Measurements from ENCODE around the gene PDCD1LG2.

DNA sequence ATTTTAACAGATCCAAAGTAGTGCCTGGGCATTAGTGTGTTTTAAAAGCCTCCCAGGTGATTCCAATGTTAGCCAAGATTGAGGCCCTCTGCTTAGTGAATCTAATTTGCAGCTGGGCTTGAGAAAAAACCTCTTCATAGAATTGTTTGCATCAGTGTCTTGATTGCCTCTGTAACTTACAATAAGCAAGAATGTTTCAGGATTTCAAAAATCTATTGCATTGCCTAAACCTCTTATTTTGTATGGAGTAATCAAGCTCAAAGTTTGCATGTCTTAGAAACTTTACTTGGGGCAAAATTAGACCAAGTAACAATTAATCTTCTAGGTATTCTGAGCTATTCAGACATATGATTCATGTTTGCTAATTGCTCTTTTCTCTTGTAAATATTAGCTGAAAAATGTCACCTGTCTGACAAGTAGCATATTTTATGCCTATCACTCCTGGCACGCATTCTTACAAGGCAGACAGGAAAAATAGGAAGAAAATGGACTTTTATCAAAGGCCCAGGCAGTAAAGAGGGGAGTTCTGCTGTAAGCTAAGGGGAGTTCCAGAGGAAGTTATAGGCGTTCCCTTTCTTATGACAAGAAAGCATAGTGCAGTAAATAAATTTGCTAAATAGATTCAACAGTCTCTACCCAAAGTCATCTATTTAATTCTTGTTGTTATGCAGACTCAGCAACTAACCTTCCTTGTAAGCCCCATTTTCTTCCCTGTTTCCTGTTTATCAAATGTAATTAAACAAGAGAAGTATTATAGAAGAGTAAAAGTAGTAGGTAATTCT, 21.0 kb downstream of the PDCD1LG2 start:
- no peak for TF ChIP-seq GATA3 (IDR thresholded peaks at IDR 0.05; ENCODE audit: low read depth, low read length)
- no peak for TF ChIP-seq GATA2 (IDR thresholded peaks at IDR 0.05; ENCODE audit: low read depth, low read length)

Measured in SH-SY5Y (cell line).